Peyer's patch (tissue), 4 donors: Measurements from ENCODE around the gene SOX1. TPM values are rescaled to one million over a fixed set of nuclear protein-coding genes. Genes with fewer than 3 reads are reported as not detected.
A peak's percentile ranks its signal among the peaks of the same experiment; 100 is the strongest.

Experiments used
- DNase-seq, 3 donors: peaks; one replicate each; pipeline ENCODE4 v3.0.0-alpha.2; 2017 to 2019
- H3K27ac ChIP-seq, 4 donors: fragments of 200-600 bp; sonication (generic); one replicate each; pipeline ENCODE4 v1.5.1; 2016 to 2019
- H3K27me3 ChIP-seq, 2 donors: fragments of 200-600 bp; sonication (generic); one replicate each; pipeline ENCODE4 v1.5.1; 2019
- H3K36me3 ChIP-seq, 3 donors: fragments of 200-600 bp; sonication (generic); one replicate each; pipeline ENCODE4 v1.5.1; 2016 to 2019
- H3K4me1 ChIP-seq, 4 donors: fragments of 200-600 bp; sonication (generic); one replicate each; pipeline ENCODE4 v1.5.1; 2016 to 2019
- H3K4me3 ChIP-seq, 4 donors: fragments of 200-600 bp; sonication (generic); 1 replicate in 3 of 4; 2 replicates in 1 of 4; pipeline ENCODE4 v1.5.1; 2016 to 2019; ENCODE audit warnings: mild to moderate bottlenecking in 1 of 4
- H3K9me3 ChIP-seq, 4 donors: fragments of 200-600 bp; sonication (generic); one replicate each; pipeline ENCODE4 v1.5.1; 2016 to 2019; ENCODE audit warnings: mild to moderate bottlenecking in 1 of 4
- POLR2A ChIP-seq, 2 donors: fragments of 450-650 bp; IDR thresholded peaks; one replicate each; pipeline ENCODE4 v1.5.1; 2017; ENCODE audit warnings: antibody characterized with exemption in 2 of 2, mild to moderate bottlenecking in 2 of 2, moderate library complexity in 2 of 2
- small RNA-seq, 2 donors: library from RNA; depleted of rRNA; stranded (forward); fragments of <200 nt; gene quantifications; one replicate each; pipeline ENCODE3, GENCODE V24; 2016
- total RNA-seq, 4 donors: library from RNA; depleted of rRNA; stranded (reverse); fragments of >200 nt; gene quantifications; one replicate each; pipeline ENCODE4 v1.1.0, GENCODE V29; 2016
- TF ChIP-seq, protein P1 (sequence below), 6 experiments: fragments of 450-650 bp in 4 of 6; fragments of 200-600 bp in 2 of 6; sonication (generic) in 1 of 6; IDR thresholded peaks; one replicate each; pipeline ENCODE4 v1.5.1; 2017 to 2019; ENCODE audit warnings: antibody characterized with exemption in 6 of 6, mild to moderate bottlenecking in 3 of 6, moderate library complexity in 1 of 6

The SOX1 gene
- total RNA-seq, 4 donors from 2014 or later: not detected

DNA sequence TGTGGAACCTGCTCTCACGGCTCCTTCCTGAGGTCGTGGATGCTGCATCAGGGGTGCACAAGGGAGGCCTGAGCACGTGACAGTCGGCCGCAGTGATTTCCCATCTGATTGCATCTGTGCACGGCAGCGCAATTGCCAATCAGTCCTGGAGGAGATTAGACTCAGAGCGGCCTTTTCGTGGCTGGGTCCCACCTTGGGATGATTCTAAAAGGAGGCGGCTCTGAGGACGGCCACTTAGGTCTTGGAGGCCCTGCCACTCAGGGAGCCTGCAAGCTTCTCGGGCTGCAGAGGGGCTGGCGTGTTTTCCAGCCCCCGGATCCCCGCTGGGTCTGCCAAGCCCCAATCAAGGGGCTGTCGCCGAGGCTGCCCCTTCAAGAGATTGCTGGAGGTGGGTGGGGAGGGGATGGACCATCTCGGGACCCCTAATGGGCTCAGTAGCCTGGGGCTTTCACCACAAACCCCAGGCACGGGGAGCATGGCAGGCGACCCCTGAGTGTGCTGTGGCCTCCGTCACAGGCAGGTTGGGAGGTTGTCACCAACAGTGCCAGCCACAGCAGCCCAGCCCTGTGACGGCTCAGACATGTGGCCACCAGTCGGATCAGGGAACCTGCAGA, 51.6 kb downstream of the SOX1 start:
- Histone ChIP-seq H3K27ac (no peak overlapping the region), H3K36me3 (no peaks in the 10 kb centered on the region), H3K4me3 (no peak overlapping the region), H3K9me3 (no peaks in the 10 kb centered on the region), H3K27me3 (no peaks in the 10 kb centered on the region), H3K4me1 (peaks cover 0 to 4% (median 0%) of the 10 kb centered on the region in 4 donors)
- DNase-seq: no peak
- TF ChIP-seq POLR2A (IDR thresholded peaks at IDR 0.05): no peak
- TF ChIP-seq, protein P1, sequence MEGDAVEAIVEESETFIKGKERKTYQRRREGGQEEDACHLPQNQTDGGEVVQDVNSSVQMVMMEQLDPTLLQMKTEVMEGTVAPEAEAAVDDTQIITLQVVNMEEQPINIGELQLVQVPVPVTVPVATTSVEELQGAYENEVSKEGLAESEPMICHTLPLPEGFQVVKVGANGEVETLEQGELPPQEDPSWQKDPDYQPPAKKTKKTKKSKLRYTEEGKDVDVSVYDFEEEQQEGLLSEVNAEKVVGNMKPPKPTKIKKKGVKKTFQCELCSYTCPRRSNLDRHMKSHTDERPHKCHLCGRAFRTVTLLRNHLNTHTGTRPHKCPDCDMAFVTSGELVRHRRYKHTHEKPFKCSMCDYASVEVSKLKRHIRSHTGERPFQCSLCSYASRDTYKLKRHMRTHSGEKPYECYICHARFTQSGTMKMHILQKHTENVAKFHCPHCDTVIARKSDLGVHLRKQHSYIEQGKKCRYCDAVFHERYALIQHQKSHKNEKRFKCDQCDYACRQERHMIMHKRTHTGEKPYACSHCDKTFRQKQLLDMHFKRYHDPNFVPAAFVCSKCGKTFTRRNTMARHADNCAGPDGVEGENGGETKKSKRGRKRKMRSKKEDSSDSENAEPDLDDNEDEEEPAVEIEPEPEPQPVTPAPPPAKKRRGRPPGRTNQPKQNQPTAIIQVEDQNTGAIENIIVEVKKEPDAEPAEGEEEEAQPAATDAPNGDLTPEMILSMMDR (IDR thresholded peaks at IDR 0.05): no peak

GRCh38 chr13:112119192-112120030, 52.5 kb downstream of the SOX1 start:
- Histone ChIP-seq H3K27ac (no peak overlapping the region), H3K4me1 (no peaks in the 10 kb centered on the region), H3K27me3 (no peaks in the 10 kb centered on the region), H3K9me3 (no peaks in the 10 kb centered on the region), H3K36me3 (no peaks in the 10 kb centered on the region), H3K4me3 (no peak overlapping the region)
- DNase-seq: peak in 1 of 3 donors; percentile 40
- no peak for TF ChIP-seq POLR2A (IDR thresholded peaks at IDR 0.05)
- TF ChIP-seq, protein P1 (IDR thresholded peaks at IDR 0.05): no peak

- Histone ChIP-seq H3K9me3 (no peaks in the 10 kb centered on the region), H3K4me1 (no peaks in the 10 kb centered on the region), H3K36me3 (no peaks in the 10 kb centered on the region), H3K4me3 (no peak overlapping the region), H3K27me3 (no peaks in the 10 kb centered on the region), H3K27ac (no peak overlapping the region)
- no peak for DNase-seq
- TF ChIP-seq, protein P1 (IDR thresholded peaks at IDR 0.05): no peak
- no peak for TF ChIP-seq POLR2A (IDR thresholded peaks at IDR 0.05)
Observed at GRCh38 chr13:112120031-112120373, 53.1 kb downstream of the SOX1 start.

Small RNA genes within 50 kb of the gene (small RNA-seq; reads per million reads assigned to genes)
- gene RF00287: 0 to 0.23 reads per million in 2 donors
